RWPE2 (cell line): ENCODE results near the gene TMEM59L.

Experiments
- ATAC-seq: fragments of 200-7000 bp; cut with Tn5 transposase; 3 replicates; pipeline ENCODE4 v1.9.1; 2021; ENCODE audit warnings: low read depth
- DNase-seq: peaks from one replicate; pipeline ENCODE4 v3.0.0-alpha.2; 2020; ENCODE audit warnings: low spot score
- H3K27ac ChIP-seq: fragments of 450-650 bp; 2 replicates; pipeline ENCODE4 v1.5.1; 2017; ENCODE audit warnings: mild to moderate bottlenecking; ENCODE audit not compliant: poor library complexity, severe bottlenecking
- H3K27me3 ChIP-seq: fragments of 250-450 bp; sonication (Bioruptor Pico); 2 replicates; pipeline ENCODE4 v1.5.1; 2021; ENCODE audit warnings: mild to moderate bottlenecking, moderate library complexity; ENCODE audit not compliant: insufficient read depth, poor library complexity, severe bottlenecking
- H3K36me3 ChIP-seq: fragments of 250-450 bp; sonication (Bioruptor Pico); 2 replicates; pipeline ENCODE4 v1.5.1; 2020; ENCODE audit warnings: low read depth, mild to moderate bottlenecking, moderate library complexity
- H3K4me1 ChIP-seq: fragments of 250-450 bp; sonication (Bioruptor Pico); 2 replicates; pipeline ENCODE4 v1.5.1; 2021; ENCODE audit warnings: mild to moderate bottlenecking, moderate library complexity; ENCODE audit not compliant: insufficient read depth, poor library complexity, severe bottlenecking
- H3K4me3 ChIP-seq: fragments of 250-450 bp; sonication (Bioruptor Pico); 2 replicates; pipeline ENCODE4 v1.5.1; 2021; ENCODE audit warnings: mild to moderate bottlenecking, moderate library complexity; ENCODE audit not compliant: severe bottlenecking
- H3K9me3 ChIP-seq: fragments of 250-450 bp; sonication (Bioruptor Pico); 2 replicates; pipeline ENCODE4 v1.5.1; 2021; ENCODE audit warnings: mild to moderate bottlenecking, moderate library complexity; ENCODE audit not compliant: severe bottlenecking
- TF ChIP-seq, protein P1 (sequence below): fragments of 450-650 bp; IDR thresholded peaks from one replicate; pipeline ENCODE4 v1.5.1; 2017; ENCODE audit warnings: mild to moderate bottlenecking, moderate library complexity; ENCODE audit not compliant: poor library complexity, severe bottlenecking

Gene TMEM59L

DNA sequence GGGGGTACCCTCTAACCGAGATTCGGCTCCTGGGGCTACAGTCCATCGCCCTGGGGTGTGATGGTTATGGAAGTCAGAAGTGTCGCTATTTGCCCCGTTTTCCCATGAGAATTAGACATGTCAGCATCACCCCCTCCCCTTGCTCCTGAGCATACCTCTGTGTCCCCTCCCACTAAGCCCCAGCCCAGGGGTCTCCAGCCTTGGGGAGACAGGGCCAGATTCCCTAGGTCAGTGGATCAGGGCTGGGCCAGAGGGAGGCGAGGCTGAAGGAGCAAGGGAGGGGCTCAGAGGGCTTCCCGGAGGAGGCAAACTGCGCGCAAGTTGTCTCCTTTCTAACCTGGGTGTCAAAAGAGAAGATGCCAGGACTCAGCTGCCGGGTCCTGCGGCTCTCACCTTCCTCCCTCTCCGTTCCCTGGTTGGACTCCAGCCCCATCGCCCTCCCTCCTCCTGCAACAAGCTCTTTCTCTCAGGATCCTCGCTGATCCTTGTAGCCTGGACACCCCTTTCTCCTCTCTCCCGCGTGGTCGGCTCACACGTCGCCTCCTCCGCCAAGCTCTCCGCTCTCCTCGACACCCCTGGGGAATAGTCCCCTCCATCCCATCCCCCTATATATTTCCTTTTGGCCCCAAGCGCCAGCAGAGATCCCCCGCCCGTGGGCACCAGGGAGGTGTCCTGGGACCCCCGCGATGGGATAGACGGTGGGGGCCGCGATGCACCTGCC lies 459 bp upstream of the TMEM59L start:
- Histone ChIP-seq H3K27ac (no peak overlapping the region), H3K36me3 (no peaks in the 10 kb centered on the region), H3K4me1 (peaks cover 8% of the 10 kb centered on the region), H3K4me3 (peak overlapping the region; percentile 17), H3K9me3 (no peaks in the 10 kb centered on the region), H3K27me3 (peaks cover 77% of the 10 kb centered on the region)
- DNase-seq, result peak; percentile 45
- TF ChIP-seq, protein P1, sequence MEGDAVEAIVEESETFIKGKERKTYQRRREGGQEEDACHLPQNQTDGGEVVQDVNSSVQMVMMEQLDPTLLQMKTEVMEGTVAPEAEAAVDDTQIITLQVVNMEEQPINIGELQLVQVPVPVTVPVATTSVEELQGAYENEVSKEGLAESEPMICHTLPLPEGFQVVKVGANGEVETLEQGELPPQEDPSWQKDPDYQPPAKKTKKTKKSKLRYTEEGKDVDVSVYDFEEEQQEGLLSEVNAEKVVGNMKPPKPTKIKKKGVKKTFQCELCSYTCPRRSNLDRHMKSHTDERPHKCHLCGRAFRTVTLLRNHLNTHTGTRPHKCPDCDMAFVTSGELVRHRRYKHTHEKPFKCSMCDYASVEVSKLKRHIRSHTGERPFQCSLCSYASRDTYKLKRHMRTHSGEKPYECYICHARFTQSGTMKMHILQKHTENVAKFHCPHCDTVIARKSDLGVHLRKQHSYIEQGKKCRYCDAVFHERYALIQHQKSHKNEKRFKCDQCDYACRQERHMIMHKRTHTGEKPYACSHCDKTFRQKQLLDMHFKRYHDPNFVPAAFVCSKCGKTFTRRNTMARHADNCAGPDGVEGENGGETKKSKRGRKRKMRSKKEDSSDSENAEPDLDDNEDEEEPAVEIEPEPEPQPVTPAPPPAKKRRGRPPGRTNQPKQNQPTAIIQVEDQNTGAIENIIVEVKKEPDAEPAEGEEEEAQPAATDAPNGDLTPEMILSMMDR, result no peak
- peak; percentile 26; the same call in 2 of the 3 replicates for ATAC-seq

DNA sequence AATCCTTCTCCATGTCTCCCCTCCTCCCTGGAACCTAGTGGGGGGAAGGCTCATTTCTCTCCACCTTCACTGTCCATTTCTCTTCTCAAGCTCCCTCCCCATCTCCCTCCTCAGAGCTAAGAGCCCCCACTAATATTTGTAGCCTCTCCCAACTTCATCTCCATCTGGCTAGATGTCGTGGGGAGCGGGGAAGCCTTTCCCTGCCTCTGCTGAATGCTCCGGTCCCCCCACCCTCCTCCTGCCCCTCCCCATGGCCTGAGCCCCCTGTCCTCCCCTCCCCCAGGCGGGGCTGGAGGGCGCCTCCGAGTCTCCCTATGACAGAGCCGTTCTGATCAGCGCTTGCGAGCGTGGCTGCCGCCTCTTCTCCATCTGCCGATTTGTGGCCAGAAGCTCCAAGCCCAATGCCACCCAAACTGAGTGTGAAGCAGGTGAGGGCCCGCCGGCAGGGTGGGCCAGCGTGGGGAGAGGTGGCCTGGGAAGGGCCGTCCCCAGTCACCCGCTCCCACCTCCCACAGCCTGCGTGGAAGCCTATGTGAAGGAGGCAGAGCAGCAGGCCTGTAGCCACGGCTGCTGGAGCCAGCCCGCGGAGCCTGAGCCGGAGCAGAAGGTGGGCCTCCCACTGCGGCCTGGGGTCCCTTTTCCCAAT lies 1.0 kb downstream of the TMEM59L start:
- no peaks in the 10 kb centered on the region for H3K36me3 ChIP-seq
- no peaks in the 10 kb centered on the region for H3K9me3 ChIP-seq
- peaks cover 62% of the 10 kb centered on the region for H3K27me3 ChIP-seq
- H3K27ac ChIP-seq, result no peak overlapping the region
- H3K4me3 ChIP-seq, result no peak overlapping the region
- no peaks in the 10 kb centered on the region for H3K4me1 ChIP-seq
- ATAC-seq (no peak), DNase-seq (peak; percentile 48)
- TF ChIP-seq, protein P1, result no peak

DNA sequence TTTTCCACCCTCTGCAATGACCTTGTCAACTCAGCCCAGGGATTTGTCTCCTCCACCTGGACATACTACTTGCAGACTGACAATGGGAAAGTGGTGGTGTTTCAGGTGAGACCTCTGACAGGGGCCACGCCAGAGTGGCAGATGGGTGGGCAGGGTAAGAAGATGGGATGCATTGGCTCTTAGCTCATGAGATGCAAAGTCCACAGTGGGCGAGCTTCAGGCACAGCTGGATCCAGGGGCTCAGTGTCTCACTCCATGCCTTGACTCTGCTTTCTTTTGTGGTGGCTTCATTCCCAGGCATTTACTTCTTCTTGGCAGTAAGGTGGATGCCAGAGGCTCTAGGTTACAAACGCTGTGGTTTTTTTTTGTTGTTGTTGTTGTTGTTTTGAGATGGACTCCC lies 3.4 kb downstream of the TMEM59L start:
- DNase-seq (no peak), ATAC-seq (no peak)
- H3K4me3 ChIP-seq, result no peak overlapping the region
- H3K9me3 ChIP-seq, result no peaks in the 10 kb centered on the region
- H3K27ac ChIP-seq, result no peak overlapping the region
- H3K36me3 ChIP-seq, result no peaks in the 10 kb centered on the region
- TF ChIP-seq, protein P1, result no peak
- H3K27me3 ChIP-seq, result peaks cover 39% of the 10 kb centered on the region
- no peaks in the 10 kb centered on the region for H3K4me1 ChIP-seq

DNA sequence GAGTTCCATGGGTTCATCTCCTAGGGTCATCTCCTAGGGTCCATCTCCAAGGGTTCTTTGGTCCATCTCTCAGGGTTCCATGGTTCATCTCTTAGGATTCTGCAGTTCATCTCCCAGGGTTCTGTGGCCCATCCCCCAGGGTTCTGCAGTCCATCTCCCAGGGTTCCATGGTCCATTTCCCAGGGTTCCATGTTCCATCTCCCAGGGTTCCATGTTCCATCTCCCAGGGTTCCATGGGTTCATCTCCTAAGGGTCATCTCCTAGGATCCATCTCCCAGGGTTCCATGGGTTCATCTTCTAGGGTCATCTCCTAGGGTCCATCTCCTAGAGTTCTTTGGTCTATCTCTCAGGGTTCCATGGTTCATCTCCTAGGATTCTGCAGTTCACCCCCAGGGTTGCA lies 4.9 kb downstream of the TMEM59L start:
- Histone ChIP-seq H3K9me3 (no peaks in the 10 kb centered on the region), H3K27ac (no peak overlapping the region), H3K27me3 (peaks cover 25% of the 10 kb centered on the region), H3K36me3 (no peaks in the 10 kb centered on the region), H3K4me3 (no peak overlapping the region), H3K4me1 (no peaks in the 10 kb centered on the region)
- TF ChIP-seq, protein P1, result no peak
- ATAC-seq (no peak), DNase-seq (no peak)

DNA sequence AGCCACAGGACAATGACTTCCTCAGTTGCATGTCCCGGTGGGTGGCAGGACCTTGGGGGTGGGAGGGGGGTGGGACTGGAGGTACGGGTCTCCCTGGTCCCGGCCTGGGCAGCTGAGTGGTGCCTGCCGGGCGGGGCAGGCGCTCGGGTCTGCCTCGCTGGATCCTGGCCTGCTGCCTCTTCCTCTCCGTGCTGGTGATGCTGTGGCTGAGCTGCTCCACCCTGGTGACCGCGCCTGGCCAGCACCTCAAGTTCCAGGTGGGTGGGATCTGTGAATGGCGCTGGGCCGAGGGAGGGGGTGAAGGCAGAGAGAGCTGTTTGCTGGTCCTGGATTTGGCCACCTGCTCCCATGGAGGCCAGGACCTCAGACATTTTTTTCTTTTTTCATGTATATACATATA lies 5.6 kb downstream of the TMEM59L start:
- Histone ChIP-seq H3K4me1 (no peaks in the 10 kb centered on the region), H3K9me3 (no peaks in the 10 kb centered on the region), H3K27me3 (peaks cover 18% of the 10 kb centered on the region), H3K36me3 (no peaks in the 10 kb centered on the region), H3K4me3 (no peak overlapping the region), H3K27ac (no peak overlapping the region)
- ATAC-seq (no peak), DNase-seq (no peak)
- TF ChIP-seq, protein P1, result no peak
